GM18526 (cell line): ENCODE measurements around the gene GSDME.

ENCODE experiments used
- POLR2A ChIP-seq: IDR thresholded peaks from 3 replicates; pipeline ENCODE4 v1.6.1; 2011; ENCODE audit not compliant: insufficient read length; ENCODE audit errors: extremely low read depth

Gene GSDME

DNA sequence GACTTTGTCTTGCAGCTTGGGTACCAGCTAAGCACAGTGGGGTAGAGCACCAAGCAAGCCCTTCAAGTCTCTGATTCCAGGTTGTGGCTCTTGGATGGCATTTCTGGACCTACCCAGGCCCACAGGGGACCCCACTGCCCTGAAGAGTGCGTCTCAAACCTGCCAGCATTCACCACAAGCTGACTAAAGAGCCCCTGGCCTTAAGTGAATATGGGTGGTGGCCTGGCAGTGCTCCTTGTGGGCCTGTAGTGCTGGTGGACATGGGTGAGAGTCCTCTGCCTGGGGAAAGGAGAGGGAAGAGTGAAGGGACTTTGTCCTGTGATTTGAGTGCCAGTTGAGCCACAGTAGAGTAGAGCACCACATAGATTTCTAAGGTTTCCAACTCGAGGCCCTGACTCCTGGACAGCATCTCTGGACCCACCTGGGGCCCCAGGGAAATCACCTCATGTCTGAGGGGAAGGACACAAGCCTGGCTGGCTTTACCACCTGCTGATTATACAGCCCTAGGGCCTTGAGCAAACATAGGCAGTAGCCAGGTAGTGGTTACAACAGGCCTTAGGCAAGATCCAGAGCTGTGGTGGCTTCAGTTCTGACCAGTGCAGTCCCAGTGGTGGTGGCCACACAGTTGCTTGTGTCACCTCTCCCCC, 23.7 kb downstream of the GSDME start:
- TF ChIP-seq POLR2A, result no peak

DNA sequence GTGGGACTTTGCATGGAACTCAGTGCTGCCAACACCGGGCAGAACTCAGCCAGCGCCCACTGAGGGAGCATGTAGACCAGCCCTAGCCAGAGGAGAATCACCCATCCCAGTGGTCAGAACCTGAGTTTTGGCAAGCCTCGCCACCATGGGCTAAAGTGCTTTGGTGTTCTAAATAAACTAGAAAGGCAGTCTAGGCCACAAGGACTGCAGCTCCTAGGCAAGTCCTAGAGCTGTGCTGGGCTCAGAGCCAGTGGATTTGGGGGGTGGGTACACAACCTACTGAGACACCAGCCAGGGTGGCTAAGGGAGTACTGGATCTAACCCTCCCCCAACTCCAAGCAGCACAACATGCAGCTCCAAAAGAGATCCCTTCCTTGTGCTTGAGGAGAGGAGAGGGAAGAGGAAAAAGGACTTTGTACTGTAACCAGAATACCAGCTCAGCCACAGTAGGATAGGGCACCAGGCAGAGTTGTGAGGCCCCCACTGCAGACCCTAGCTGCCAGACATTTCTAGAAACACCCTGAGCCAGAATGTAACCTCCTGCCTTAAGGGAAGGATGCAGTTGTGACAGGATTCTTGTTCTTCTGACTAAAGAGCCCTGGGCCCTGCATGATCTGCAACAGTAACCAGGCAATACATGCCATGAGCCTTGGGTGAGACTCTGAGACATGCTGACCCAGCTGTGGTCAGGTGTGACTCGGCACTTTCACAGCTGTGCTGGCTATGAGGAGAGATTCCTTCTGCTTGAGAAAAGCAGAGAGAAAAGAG, 24.4 kb downstream of the GSDME start:
- TF ChIP-seq POLR2A, result no peak

DNA sequence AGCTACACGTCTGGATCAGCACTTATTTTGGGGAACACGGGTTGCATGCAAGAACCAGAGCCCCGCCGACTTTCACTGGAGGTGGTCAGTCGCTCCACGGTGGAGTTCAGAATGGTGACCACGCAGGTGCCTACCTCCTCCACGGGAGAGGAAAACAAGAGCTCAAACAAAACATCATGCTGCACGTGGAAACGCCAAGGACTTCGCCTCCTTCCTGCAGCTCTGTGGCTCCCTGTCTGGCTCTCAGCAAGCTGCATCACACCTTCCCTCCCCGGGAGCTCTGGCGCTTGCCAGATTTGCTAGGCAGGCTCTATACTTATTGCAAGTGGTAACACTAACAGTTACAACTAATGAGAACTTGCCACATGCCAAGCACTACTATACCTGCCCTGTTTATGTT, 26.0 kb downstream of the GSDME start:
- TF ChIP-seq POLR2A, result no peak

DNA sequence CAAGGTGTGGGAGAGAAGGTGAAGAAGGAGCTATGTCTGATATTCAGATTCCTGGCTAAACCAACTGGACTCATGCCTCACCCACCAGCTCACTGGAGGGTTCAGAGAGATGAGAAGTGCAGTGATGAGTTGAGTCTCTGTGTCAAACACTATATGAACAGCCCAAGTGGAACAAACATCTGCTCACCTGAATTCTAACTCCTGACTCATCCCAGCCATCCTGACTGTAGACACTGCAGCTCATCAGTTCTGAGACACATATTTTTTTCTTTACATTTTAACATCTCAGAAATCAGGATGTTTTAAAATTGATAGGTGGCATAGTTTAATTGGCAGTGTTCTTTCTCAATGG, 27.3 kb downstream of the GSDME start:
- no peak for TF ChIP-seq POLR2A

DNA sequence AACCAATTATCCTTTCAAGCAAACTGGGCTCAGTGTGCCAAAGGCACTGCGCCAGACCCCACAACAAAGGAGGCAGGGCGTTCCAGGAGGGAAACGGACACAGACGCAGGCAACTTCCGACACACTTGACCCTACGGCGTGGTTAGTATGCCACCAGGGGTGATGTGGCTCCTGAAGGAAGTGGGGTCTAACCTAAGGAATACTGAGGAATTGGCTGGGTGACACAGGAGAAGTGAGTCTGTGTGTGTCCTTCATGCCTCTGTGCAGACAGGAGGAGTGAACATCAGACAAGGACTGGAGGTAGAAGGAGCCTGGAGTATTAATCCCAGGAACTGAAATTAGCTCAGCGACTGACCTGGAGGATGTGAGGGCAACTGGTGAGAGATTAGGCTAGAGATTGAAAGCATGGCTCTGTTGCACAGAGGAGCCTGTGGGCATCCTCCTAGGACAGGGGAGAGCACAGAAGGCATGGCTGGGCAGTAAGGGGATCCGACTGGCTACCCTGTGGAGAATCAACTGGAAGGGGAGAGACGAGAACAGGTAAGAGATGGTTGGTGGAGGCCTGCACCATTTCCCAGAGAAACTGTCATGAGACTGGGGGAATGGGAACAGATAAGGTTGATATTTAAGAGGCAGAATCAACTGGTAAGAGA, 27.8 kb downstream of the GSDME start:
- TF ChIP-seq POLR2A, result no peak

GRCh38 chr7:24728503-24729364, 28.5 kb downstream of the GSDME start:
- no peak for TF ChIP-seq POLR2A

GRCh38 chr7:24728121-24728500, 29.2 kb downstream of the GSDME start:
- no peak for TF ChIP-seq POLR2A

DNA sequence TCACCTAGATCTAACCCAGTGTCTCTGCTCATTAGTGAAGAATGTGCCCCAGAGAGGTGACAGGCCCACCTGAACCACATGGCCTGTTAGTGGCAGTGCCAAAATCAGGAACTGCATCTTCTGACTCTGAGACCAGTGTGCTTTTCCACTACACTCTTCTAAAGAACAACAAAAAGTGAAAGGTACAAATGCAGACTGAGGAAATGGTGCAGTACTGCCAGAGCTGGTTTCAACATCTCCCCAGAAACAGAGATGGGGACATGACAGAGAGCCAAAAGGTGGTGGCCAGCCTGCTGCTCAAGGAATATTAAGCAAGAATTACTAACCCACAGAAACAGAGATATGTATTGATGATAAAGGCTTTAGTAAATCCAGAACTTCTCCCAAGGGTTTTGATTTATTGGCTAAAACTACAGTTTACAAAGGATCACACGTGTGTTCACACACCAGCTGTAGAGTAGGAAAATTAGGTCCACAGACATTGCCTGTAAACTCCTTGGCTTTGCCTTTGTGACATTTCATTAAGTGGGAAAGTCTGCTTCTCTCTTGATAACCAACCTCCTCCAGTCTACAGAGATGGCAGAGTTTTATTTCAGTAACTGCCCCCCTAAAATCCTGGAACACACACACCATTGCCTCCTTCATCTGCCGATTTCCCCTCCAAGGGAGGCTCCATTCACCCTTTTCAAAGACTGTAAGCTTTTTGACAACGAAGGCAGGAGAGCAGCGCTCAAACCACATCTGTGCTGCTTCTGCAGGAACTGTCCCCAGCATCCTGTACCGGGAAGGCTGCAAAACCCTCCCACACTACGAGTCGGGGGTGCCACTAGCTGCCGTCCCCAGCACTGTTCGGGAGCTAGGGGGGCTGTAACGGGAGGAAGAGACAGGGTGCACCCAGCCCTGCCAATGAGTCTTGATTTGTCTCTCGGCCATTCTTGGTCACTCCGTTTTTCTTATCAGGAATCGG, 29.8 kb downstream of the GSDME start:
- no peak for TF ChIP-seq POLR2A

DNA sequence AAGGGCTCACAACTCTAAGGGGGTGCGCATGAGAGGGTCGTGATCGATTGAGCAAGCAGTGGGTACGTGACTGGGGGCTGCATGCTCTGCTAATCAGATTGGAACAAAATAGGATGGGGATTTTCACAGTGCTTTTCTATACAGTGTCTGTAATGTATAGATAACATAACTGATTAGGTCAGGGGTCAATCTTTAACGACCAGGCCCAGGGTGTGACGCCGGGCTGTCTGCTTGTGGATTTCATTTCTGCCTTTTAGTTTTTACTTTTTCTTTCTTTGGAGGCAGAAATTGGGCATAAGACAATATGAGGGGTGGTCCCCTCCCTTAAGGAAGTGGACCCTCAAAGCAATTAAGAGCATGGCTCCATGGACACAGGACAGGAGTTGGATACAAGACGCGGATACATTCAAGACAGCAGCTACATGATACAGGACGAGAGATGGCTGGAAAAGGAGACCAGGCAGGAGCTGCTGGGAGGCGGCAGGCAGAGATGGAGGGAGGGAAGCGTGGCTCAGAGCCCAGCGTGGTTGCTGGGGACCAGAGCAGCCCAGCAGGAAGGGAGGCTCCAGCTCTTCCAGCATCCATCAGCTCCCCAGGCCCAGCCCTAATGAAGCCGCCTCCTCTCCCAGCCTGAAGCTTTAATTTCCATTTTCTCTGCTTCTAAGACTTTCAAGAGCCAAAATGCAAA, 31.6 kb downstream of the GSDME start:
- TF ChIP-seq POLR2A, result no peak

- no peak for TF ChIP-seq POLR2A
Measured at GRCh38 chr7:24724451-24725190, 32.6 kb downstream of the GSDME start.

GRCh38 chr7:24723178-24723530, 34.1 kb downstream of the GSDME start:
- no peak for TF ChIP-seq POLR2A

DNA sequence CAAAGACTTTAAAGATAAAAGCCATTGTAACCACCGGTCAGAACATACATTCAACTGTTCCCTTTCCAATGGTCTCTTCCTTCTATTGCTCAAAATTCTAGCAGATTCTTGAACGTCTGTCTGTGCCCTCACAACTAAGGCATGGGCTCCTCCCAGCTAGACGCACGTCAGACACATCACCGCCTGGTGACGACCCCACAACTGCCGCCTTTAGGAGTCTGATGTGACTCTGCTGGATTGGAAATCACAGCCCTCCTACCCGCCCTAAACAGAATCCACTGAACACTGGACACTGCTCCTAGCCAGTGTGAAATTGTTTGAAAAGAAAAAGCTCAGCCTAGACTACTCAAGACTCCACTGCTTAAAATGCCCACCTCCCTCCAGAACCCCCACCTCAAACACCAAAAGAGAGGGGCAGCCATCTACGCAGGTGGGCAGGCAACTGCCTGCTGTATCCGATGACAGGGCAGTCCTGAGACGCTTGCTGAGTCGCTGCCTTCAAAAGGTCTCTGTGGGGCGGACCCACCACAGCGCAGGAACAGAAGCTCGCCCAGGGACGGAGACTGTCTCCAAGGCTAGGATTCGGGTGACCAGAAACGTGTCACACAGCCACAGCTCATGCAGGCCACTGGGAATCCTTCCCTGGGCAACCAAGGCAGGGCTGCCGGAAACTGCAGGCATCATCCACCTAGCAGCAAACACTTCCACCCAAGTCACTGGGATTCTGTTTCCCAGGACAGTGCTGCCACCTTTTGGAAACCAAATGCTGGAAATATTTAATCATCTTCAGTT, 34.7 kb downstream of the GSDME start:
- TF ChIP-seq POLR2A, result no peak

GRCh38 chr7:24721481-24722001, 35.7 kb downstream of the GSDME start:
- TF ChIP-seq POLR2A, result no peak

GRCh38 chr7:24720283-24720682, 37.0 kb downstream of the GSDME start:
- TF ChIP-seq POLR2A, result no peak
